HG02970 (cell line): ENCODE data around the gene PIK3R6.
"Not testable (repeated sequence)": the region's sequence is repeated elsewhere in the genome, so short reads cannot be mapped to it uniquely, and the experiment has no call there.

Source experiments
- ATAC-seq: cut with Tn5 transposase; IDR thresholded peaks from one replicate; pipeline ENCODE4 v1.9.1; 2021; ENCODE audit warnings: mild to moderate bottlenecking, moderate library complexity, moderate number of reproducible peaks; ENCODE audit not compliant: unreplicated experiment, low FRiP score

The PIK3R6 gene

DNA sequence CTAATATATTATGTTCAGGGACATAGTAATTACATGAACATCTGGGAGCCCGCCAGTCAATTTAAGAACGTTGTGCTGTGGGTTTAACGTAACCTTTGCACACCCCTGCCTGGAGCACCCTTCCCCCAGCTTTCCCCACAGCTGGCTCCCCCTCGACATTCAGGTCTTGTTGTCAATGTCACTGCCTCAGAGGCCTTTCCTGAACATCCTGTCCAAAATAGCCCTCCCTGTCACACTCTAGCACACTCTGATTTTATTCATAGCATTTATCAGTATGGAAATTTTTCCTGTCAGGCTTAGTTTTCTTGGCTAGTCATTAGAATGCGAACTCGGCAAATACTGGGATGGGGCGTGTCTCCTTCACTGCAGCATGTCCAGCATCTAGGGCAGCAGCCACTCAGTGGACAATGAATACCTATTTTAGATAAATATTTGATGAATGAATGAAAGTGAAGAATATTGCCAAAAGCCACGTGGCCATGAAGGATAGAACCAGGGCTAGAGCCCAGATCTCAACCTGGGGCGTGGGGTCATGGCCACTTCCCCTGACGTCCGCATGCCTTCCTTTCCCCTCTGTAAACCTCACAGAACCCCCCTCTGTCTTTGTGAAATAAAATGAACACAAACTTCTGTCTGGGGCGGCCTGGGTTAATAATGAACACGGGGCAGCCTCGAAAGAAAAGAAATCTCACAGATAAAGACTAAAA lies 10.5 kb downstream of the PIK3R6 start:
- ATAC-seq: no peak

- not testable (repeated sequence) for ATAC-seq
Observed at GRCh38 chr17:8856205-8856603, 11.3 kb downstream of the PIK3R6 start.

DNA sequence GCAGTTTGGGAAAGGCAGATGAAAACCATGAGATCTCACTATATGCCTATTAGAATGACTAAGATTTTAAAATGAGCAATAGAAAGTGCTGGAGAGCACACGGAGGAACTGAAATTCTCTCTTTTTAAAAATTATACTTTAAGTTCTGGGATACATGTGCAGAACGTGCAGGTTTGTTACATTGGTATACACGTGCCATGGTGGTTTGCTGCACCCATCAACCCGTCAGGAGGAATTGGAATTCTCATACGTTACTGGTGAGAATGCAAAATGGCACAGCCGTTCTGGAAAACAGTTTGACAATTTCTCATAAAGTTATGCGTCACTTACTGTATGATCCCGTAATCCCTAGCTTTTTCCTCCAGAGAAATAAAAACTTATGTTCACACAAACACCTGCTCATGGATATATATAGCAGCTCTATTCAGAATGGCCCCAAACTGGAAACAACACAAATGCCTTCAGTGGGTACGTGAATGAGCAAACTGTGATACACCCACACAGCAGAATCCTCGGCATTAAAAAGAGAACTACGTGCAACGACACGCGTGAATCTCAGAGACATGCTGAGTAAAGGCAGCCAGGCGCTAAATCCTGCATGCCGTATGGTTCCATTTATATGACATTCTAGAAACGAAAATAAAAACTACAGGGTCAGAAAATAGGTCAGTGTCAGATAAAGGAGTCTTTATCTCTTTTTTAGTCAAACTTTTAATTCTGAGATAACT lies 11.8 kb downstream of the PIK3R6 start:
- ATAC-seq: no peak

DNA sequence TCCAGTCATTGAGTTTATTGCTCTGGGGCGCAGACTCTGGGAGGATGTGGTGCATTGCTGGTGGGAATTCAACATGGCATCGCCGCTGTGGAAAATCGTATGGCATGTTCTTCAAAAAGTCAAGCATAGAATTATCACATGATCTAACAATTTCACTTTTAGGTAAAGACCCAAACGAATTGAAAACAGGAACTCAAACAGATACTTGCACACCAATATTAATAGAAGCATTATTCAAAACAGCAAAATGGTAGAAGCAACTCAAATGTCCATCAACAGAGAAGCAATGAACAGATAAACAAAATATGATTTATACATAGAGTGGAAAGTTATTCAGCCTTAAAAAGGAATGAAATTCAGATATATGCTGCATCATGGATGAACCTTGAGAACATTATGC lies 15.9 kb downstream of the PIK3R6 start:
- ATAC-seq: no peak

- no peak for ATAC-seq
Observed at GRCh38 chr17:8849311-8850041, 18.0 kb downstream of the PIK3R6 start.

DNA sequence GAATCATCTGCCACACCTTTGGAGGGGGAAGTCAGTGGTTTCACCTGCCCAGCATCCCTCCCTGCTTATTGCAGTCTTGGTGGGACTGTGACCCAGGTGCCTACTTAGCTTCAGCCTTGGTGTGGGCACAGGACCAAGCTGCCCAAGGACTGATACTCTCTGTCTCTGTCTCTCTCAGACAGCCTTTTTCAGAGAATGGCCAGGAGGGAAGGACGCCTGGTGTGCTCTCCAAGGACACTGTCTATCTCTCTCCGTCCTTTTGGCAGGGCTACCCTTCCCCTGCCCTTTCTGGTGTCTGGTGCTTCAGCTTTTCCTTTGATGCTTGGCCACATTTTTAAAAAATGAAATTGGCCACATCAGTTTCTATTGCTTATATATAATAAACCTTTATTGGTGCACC lies 19.6 kb downstream of the PIK3R6 start:
- ATAC-seq: no peak

GRCh38 chr17:8846768-8847211 lies 20.7 kb downstream of the PIK3R6 start:
- no peak for ATAC-seq

GRCh38 chr17:8844229-8845218 lies 22.9 kb downstream of the PIK3R6 start:
- ATAC-seq: no peak

- no peak for ATAC-seq
Observed at GRCh38 chr17:8843344-8843743, 24.1 kb downstream of the PIK3R6 start.

- no peak for ATAC-seq
Observed at GRCh38 chr17:8841844-8842243, 25.6 kb downstream of the PIK3R6 start.

- ATAC-seq: no peak
Observed at GRCh38 chr17:8839410-8839935, 28.0 kb downstream of the PIK3R6 start.

GRCh38 chr17:8838551-8839095 lies 28.9 kb downstream of the PIK3R6 start:
- no peak for ATAC-seq

- ATAC-seq: no peak
Observed at GRCh38 chr17:8837563-8838075, 29.9 kb downstream of the PIK3R6 start.

DNA sequence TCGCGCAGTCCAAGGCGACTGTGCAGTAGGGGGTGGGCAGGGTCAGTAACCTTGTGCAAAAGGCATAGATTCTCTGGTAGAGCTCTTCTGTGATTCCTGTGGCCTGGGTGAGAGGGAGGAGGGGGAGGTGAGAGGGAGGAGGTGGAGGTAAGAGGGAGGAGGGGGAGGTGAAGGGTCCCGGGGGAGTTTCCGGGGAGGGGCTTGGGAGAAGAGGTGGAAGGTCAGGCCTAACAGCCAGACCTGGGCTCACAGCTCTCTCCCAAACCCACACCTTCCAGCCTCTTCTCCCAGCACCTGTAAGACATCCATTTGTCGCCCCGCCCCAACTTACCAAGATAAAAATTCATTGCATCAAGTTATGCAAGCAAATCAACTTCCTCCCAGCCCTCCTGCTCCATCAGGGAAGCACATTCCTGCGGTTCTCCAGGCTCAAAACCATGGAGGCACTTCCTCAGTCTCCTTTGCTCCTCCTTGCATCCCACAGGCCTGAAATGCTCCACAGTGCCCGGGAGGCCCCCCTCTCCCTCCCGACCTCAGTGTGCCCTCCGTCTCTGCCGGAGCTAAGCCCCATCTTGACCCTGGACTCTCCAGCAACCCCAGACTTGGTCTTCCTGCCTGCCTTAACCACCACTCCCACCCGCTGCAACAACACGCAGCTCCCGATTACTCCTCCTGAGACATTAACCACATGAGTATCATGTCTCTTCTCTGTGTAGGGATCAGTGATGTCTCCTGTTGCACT lies 30.5 kb downstream of the PIK3R6 start:
- no peak for ATAC-seq

GRCh38 chr17:8835631-8836364 lies 31.7 kb downstream of the PIK3R6 start:
- ATAC-seq: no peak

GRCh38 chr17:8835106-8835505 lies 32.4 kb downstream of the PIK3R6 start:
- no peak for ATAC-seq

- ATAC-seq: no peak
Observed at GRCh38 chr17:8832711-8833352, 34.6 kb downstream of the PIK3R6 start.
